ENCODE results near the gene ECSCR. TPM values are rescaled to one million over a fixed set of nuclear protein-coding genes. Genes with fewer than 3 reads are reported as not detected.
A peak's percentile ranks its signal among the peaks of the same experiment; 100 is the strongest.

ECSCR gene
- total RNA-seq, 2 experiments from 2014 or later, result not detected

GRCh38 chr5:139457653-139458306 lies 4.8 kb downstream of the ECSCR start:
- ATAC-seq (peak; percentile 12), DNase-seq (peak; percentile 56)
- CTCF ChIA-PET, result interaction anchor here (0.6 to 3.6 kb wide), 7 partner anchors 9 to 55 kb away, joined by 3 to 18 read pairs (median 6); partner anchors contain the start of gene STING1
- peaks cover 8% of the 10 kb centered on the region for H3K27me3 Mint-ChIP-seq (ENCODE audit: low read depth)
- no peaks in the 10 kb centered on the region for H3K9me3 Mint-ChIP-seq (ENCODE audit: insufficient read depth)
- H3K36me3 Mint-ChIP-seq (ENCODE audit: low read depth), result no peaks in the 10 kb centered on the region
- POLR2A ChIA-PET, result interaction anchor here (1.2 to 4.6 kb wide), 2 partner anchors 19 to 24 kb away, joined by 4 to 35 read pairs; partner anchors contain the start of gene STING1
- peak overlapping the region; percentile 75 for H3K27ac Mint-ChIP-seq
- H3K4me1 Mint-ChIP-seq (ENCODE audit: low read depth), result peaks cover 65% of the 10 kb centered on the region
- H3K4me3 Mint-ChIP-seq, result no peak overlapping the region

GRCh38 chr5:139457241-139457640 lies 5.3 kb downstream of the ECSCR start:
- no peak for DNase-seq
- Mint-ChIP-seq H3K9me3 (ENCODE audit: insufficient read depth) (no peaks in the 10 kb centered on the region), H3K27me3 (ENCODE audit: low read depth) (peaks cover 5% of the 10 kb centered on the region), H3K4me1 (ENCODE audit: low read depth) (peaks cover 65% of the 10 kb centered on the region), H3K4me3 (no peak overlapping the region), H3K27ac (peak overlapping the region; percentile 75), H3K36me3 (ENCODE audit: low read depth) (no peaks in the 10 kb centered on the region)
- POLR2A ChIA-PET, result interaction anchor here (1.2 to 4.6 kb wide), 2 partner anchors 18 to 25 kb away, joined by 4 to 35 read pairs; partner anchors contain the start of gene STING1
- no peak for ATAC-seq
- CTCF ChIA-PET, result interaction anchor here (1.2 to 3.6 kb wide), 5 partner anchors 12 to 55 kb away, joined by 4 to 18 read pairs (median 16); partner anchors contain the start of gene STING1

GRCh38 chr5:139456776-139457175 lies 5.8 kb downstream of the ECSCR start:
- Mint-ChIP-seq H3K36me3 (ENCODE audit: low read depth) (no peaks in the 10 kb centered on the region), H3K9me3 (ENCODE audit: insufficient read depth) (no peaks in the 10 kb centered on the region), H3K27ac (peak overlapping the region; percentile 75), H3K27me3 (ENCODE audit: low read depth) (peaks cover 5% of the 10 kb centered on the region), H3K4me1 (ENCODE audit: low read depth) (peaks cover 65% of the 10 kb centered on the region), H3K4me3 (no peak overlapping the region)
- DNase-seq (no peak), ATAC-seq (no peak)
- ChIA-PET CTCF (interaction anchor here (1.1 to 2.8 kb wide), 3 partner anchors 26 to 56 kb away, joined by 3 to 18 read pairs (median 5); partner anchors contain the start of gene STING1), POLR2A (interaction anchor here (1.1 to 4.6 kb wide), 2 partner anchors 13 to 25 kb away, joined by 4 to 35 read pairs; partner anchors contain the start of gene STING1)

GRCh38 chr5:139454568-139455290 lies 7.8 kb downstream of the ECSCR start:
- Mint-ChIP-seq H3K4me1 (ENCODE audit: low read depth) (peaks cover 53% of the 10 kb centered on the region), H3K9me3 (ENCODE audit: insufficient read depth) (no peaks in the 10 kb centered on the region), H3K4me3 (no peak overlapping the region), H3K27ac (peak overlapping the region; percentile 62), H3K27me3 (ENCODE audit: low read depth) (peaks cover 5% of the 10 kb centered on the region), H3K36me3 (ENCODE audit: low read depth) (no peaks in the 10 kb centered on the region)
- DNase-seq (no peak), ATAC-seq (no peak)
- ChIA-PET CTCF (interaction anchor here (1.1 to 1.2 kb wide), 2 partner anchors 33 to 41 kb away, joined by 3 to 5 read pairs; no protein-coding TSS in a partner anchor), POLR2A (interaction anchor here (1.0 kb wide), 2 partner anchors 9 to 28 kb away, joined by 3 to 5 read pairs; partner anchors contain the start of gene STING1)

- Mint-ChIP-seq H3K4me1 (ENCODE audit: low read depth) (peaks cover 47% of the 10 kb centered on the region), H3K27me3 (ENCODE audit: low read depth) (peaks cover 7% of the 10 kb centered on the region), H3K27ac (peak overlapping the region; percentile 62), H3K9me3 (ENCODE audit: insufficient read depth) (no peaks in the 10 kb centered on the region), H3K4me3 (no peak overlapping the region), H3K36me3 (ENCODE audit: low read depth) (no peaks in the 10 kb centered on the region)
- DNase-seq, result peak; percentile 59
- POLR2A ChIA-PET, result no interaction called here
- CTCF ChIA-PET, result no interaction called here
- no peak for ATAC-seq
Measured at GRCh38 chr5:139453683-139454567, 8.6 kb downstream of the ECSCR start.

- Mint-ChIP-seq H3K4me3 (no peak overlapping the region), H3K27ac (no peak overlapping the region), H3K27me3 (ENCODE audit: low read depth) (peaks cover 11% of the 10 kb centered on the region), H3K4me1 (ENCODE audit: low read depth) (peaks cover 48% of the 10 kb centered on the region), H3K9me3 (ENCODE audit: insufficient read depth) (no peaks in the 10 kb centered on the region), H3K36me3 (ENCODE audit: low read depth) (no peaks in the 10 kb centered on the region)
- POLR2A ChIA-PET, result no interaction called here
- no peak for DNase-seq
- no peak for ATAC-seq
- CTCF ChIA-PET, result no interaction called here
Measured at GRCh38 chr5:139451878-139452660, 10.5 kb downstream of the ECSCR start.

GRCh38 chr5:139451176-139451575 lies 11.4 kb downstream of the ECSCR start:
- Mint-ChIP-seq H3K27ac (no peak overlapping the region), H3K4me3 (no peak overlapping the region), H3K9me3 (ENCODE audit: insufficient read depth) (no peaks in the 10 kb centered on the region), H3K27me3 (ENCODE audit: low read depth) (peaks cover 9% of the 10 kb centered on the region), H3K36me3 (ENCODE audit: low read depth) (no peaks in the 10 kb centered on the region), H3K4me1 (ENCODE audit: low read depth) (peaks cover 43% of the 10 kb centered on the region)
- ChIA-PET POLR2A (no interaction called here), CTCF (no interaction called here)
- no peak for DNase-seq
- no peak for ATAC-seq

GRCh38 chr5:139446956-139447779 lies 15.4 kb downstream of the ECSCR start:
- no peak for ATAC-seq
- CTCF ChIA-PET, result interaction anchor here (1.4 to 2.3 kb wide), 2 partner anchors 25 to 67 kb away, joined by 5 to 11 read pairs; no protein-coding TSS in a partner anchor

GRCh38 chr5:139445325-139446170 lies 17.0 kb downstream of the ECSCR start:
- no peaks in the 10 kb centered on the region for H3K9me3 Mint-ChIP-seq (ENCODE audit: insufficient read depth)
- H3K4me1 Mint-ChIP-seq (ENCODE audit: low read depth), result peaks cover 58% of the 10 kb centered on the region
- DNase-seq, result no peak
- ChIA-PET POLR2A (interaction anchor here (1.1 kb wide), 1 partner anchor 9 kb away, joined by 5 read pairs; no protein-coding TSS in a partner anchor), CTCF (interaction anchor here (0.8 to 2.2 kb wide), 6 partner anchors 10 to 68 kb away, joined by 3 to 8 read pairs (median 4); no protein-coding TSS in a partner anchor)
- H3K4me3 Mint-ChIP-seq, result no peak overlapping the region
- H3K36me3 Mint-ChIP-seq (ENCODE audit: low read depth), result no peaks in the 10 kb centered on the region
- H3K27ac Mint-ChIP-seq, result no peak overlapping the region
- peaks cover 23% of the 10 kb centered on the region for H3K27me3 Mint-ChIP-seq (ENCODE audit: low read depth)
- no peak for ATAC-seq

More at GRCh38 chr5:139446956-139447779, 15.4 kb downstream of the ECSCR start:
- no peaks in the 10 kb centered on the region for H3K36me3 Mint-ChIP-seq (ENCODE audit: low read depth)
- H3K9me3 Mint-ChIP-seq (ENCODE audit: insufficient read depth), result no peaks in the 10 kb centered on the region
- POLR2A ChIA-PET, result interaction anchor here (0.6 to 1.3 kb wide), 3 partner anchors 8 to 92 kb away, joined by 3 to 4 read pairs (median 3); partner anchors contain the start of gene DNAJC18
- H3K4me1 Mint-ChIP-seq (ENCODE audit: low read depth), result peaks cover 45% of the 10 kb centered on the region
- DNase-seq, result no peak
- peaks cover 16% of the 10 kb centered on the region for H3K27me3 Mint-ChIP-seq (ENCODE audit: low read depth)
- no peak overlapping the region for H3K27ac Mint-ChIP-seq
- H3K4me3 Mint-ChIP-seq, result no peak overlapping the region

Measured in activated CD8-positive, alpha-beta T cell treated with anti-CD3 and anti-CD28 coated beads, Interleukin-2, amount 10 ng/mL, durations not matched to agents 7 days and 5 days (primary cell).